ENCODE results near the gene UBAC2.
A peak's percentile ranks its signal among the peaks of the same experiment; 100 is the strongest.
"Not testable (repeated sequence)": the region's sequence is repeated elsewhere in the genome, so short reads cannot be mapped to it uniquely, and the experiment has no call there.

The UBAC2 gene

DNA sequence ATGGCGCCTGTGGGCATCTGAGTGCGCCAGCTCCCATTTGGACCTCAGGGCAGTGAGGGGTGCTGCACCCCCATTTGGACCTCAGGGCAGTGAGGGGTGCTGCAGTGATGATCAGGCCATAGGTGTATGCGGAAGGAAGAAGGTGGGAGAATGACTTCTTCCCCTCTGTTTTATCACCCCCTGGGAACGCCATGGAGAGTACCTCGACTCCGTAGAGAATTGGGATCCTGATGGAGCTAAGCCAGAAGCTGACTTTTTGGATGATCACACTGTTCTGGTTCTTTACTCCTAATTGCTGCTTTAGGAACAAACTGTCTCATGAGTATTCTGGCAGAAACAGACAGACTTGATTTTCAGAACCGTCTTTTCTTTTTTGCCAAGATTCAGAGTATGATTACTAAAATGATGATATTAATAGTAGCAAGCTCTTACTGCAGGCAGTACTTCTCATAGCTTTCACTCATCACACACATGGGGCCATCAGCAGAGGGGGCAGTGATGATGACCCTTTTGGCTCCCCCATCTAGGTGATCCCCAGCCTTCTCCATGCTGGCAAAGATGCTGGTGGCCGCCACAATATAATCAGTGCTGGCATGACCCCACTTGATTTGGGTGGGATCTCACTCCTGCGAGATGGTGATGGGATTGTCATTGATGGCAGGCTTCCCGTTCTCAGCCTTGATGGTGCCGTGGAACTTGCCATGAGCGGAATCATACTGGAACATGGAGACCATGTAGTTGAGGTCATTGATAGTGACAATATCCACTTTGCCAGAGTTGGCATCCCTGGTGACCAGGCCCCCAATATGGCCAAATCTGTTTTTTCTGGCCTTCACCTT is 10.3 kb upstream of the UBAC2 start:
- DNase-seq: no peak

DNA sequence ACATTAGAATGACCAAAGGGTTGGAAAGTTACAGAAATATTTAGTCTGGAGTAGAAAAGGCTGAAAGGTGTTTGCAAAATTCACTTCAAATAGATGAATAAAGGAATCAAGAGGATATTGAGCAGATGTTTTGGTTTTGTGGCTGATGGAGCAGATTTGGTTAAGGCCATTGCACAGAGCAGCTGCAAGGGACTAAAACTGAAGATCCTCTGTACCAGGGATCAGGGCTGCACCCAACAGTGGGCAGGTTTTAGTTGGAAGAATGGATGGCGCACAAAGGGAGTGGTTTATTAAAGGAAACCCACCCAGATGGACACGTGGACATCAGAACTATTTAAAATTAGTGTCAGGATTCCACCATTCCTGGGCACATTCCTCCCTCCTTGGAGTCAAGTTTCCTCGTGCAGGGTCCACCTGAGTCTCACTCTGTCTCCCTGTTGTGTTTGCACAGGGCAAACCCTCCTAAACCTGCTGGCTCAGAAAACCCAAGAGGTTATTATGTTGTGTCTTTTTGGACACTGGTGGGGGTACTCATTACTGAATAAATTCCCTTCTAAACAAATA is 9.2 kb upstream of the UBAC2 start:
- DNase-seq: no peak

DNA sequence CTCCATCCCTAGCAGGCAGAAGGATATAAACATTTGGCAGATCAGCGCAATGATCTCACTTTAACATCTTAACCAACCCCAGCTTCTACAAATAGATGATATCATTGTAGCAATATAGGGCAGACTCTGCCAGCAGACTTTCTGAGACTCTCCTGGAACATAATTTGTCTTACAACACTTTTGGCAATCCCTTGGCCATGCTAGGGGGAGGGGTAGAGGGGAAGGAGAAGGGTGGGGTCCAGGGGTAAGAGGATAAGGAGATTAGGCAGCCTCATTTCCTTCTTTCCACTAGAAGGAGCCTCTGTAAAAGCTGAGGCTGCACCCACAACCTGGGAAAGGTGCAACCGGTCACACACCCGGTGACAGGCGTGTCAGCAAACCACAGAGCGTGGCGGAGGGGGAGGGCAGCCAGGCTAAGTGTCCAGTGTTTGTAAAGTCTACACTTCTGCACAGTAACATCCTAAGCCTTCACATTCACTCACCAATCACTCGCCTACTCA is 8.7 kb upstream of the UBAC2 start:
- DNase-seq: no peak

DNA sequence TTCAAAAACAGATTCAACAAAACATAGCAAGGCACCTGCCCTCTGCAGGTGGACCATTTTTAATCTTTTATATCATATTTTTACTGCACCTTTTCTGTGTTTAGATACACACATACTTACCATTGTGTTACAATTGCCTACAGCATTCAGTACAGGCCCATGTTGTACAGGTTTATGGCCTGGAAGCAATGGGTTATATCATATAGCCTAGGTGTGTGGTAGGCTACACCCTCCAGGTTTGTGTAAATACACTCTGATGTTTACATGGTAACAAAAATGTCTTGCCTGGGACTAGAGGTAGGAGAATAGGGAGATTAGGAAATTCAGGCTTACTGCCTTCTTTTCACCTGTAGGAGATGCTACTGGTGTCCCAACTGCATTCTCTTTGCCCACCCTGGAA is 8.2 kb upstream of the UBAC2 start:
- no peak for DNase-seq

GRCh38 chr13:99193152-99193551 is 7.5 kb upstream of the UBAC2 start:
- DNase-seq: no peak

DNA sequence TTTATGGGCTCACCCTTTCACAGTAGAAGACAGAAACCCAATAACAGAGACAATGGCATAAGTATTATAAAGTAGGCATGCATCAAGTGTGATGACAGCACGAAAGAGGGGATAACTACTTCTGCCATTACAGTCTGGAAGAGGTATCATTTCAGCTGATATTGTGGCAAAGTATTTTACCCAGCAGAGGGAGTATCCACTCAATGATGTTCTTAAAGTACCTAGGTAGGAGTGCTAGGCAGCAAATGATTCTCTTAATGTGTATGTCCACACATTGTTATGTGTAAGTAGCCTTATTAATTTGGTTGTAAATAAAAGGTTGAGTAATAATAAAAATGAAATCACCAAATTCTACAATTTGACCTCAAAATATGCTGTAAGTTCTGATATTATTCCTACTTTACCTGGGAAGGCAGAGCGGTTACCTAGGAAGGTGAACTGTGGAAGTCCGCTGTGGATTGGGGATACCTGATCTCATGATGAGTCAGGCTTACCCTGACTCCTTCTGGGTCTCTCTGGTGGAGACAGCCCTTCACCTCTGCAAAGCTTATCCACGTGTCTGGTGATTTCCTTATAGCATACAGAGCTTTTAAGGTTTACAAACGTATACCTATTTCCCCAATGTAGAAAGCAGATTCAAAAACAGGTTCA is 4.1 kb upstream of the UBAC2 start:
- no peak for DNase-seq

GRCh38 chr13:99197117-99197651 is 3.5 kb upstream of the UBAC2 start:
- no peak for DNase-seq

- no peak for DNase-seq
These were observed 868 bp upstream of the UBAC2 start for GRCh38 chr13:99199541-99200431.

DNA sequence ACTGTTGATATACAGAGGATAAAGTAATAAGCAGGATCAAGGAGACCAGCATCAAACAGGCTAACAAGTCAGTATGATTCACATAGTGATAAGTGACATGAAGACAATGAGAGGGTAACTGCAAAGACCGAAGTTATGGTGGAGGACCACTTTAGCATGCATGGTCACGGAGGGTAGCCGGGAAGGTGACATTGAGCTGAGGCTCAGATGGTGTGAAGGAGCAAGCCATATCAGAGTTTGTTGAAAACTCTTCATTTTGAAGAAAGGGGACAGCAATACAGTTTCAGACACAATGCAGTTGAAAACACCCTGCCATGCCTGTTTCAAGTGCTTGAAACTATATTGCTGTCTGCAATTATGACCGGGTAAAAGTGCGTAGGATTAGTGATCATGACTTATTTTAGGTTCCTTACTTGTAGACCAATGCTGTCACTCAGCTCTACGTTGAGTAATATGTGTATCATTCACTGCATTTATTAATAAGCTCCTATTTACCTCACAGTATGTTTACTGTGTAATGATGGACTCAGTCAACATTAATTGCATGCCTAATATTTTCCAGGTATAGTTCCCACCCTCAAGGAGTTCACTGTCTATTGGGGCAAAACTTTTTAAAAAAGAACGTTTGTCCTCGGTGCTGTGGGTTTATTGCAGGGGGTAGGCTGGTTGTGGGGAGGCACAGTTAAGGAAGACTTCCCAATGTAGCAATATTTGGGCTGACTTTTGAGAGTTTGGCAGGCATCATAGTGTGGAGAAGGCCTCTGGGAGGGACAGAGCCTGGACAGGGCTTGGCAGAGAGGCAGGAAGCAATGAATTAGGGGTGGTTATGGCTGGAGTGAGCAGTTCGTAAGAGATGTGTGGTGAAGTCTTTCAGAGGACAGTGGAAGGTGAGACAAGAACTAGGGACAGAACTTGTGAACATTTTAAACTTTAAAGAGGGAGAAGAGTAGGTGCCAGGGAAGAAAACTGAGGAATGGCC is 3.2 kb downstream of the UBAC2 start:
- no peak for DNase-seq

DNA sequence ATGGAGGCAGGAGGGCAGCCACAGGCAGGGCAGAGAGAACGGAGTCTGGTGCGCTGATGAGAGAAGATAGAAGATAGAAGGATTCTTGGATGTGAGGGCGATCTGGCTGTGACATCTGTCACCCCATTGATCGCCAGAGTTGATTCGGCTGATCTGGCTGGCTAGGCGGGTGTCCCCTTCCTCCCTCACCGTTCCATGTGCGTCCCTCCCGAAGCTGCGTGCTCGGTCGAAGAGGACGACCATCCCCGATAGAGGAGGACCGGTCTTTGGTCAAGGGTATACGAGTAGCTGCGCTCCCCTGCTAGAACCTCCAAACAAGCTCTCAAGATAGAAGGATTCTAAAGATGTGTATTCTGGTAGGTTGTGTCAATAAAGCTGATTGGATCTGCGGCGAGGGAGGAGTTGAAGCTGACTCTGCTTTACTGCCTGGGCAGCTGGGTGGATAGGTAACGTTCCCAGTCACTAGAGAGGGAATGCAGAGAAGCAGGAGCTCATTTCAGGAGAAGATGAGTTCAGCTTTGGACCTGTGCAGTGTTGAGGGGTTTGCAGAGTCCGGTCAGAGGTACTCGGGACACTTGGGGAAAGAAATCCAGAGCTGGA is 5.1 kb downstream of the UBAC2 start:
- DNase-seq: no peak

GRCh38 chr13:99206226-99206625 is 5.6 kb downstream of the UBAC2 start:
- no peak for DNase-seq

DNA sequence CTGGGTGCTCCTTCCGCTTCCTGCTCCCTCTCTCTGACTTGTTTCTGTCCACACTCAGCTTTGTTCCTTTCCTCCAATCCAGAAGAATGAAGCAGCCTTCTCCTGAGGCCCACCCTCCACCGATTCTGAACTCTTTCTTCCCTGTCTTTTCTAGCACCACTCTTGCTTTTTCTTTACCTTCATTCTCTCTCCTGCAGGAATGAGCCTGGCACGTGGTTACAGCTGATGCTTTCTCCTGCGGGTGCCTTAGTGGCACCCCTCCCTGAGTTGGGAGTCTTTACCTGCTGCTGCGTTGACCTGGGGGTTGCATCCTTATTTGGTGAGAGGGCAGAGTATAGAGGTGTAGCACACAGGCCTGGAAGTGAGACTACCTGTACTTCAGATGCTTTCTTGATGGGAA is 6.2 kb downstream of the UBAC2 start:
- no peak for DNase-seq

- no peak for DNase-seq
These were observed 6.9 kb downstream of the UBAC2 start for GRCh38 chr13:99207511-99207910.

DNA sequence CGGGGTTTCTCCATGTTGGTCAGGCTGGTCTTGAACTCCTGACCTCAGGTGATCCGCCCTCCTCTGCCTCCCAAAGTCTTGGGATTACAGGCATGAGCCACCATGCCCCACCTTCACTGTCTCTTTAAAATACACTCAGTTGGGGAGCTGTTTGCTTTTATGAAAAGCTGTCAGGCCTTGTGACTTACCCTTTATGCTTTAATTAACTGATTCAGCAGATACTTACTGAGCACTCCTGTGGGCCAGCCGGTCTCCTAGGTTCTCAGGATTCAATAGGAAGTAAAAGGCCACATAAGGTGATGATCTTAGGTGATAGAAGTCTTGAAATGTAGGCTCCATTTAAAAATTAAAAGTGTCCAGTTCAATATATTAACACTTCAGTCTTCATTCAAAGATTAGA is 7.5 kb downstream of the UBAC2 start:
- no peak for DNase-seq

GRCh38 chr13:99208845-99209527 is 8.3 kb downstream of the UBAC2 start:
- no peak for DNase-seq

DNA sequence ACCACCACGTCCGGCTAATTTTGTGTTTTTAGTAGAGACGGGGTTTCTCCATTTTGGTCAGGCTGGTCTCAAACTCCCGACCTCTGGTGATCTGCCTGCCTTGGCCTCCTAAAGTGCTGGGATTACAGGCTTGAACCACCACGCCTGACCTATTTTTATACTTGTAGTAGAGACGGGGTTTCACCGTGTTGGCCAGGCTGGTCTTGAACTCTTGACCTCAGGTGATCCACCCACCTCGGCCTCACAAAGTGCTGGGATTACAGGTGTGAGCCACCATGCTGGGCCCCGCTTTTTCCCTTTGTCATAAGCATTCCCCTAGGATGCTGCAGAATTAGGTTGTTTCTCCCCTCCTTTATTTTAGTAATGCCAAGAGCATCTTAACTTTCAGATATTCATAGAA is 10.0 kb downstream of the UBAC2 start:
- DNase-seq: not testable (repeated sequence)

- no peak for DNase-seq
These were observed 10.9 kb downstream of the UBAC2 start for GRCh38 chr13:99211421-99212035.

DNA sequence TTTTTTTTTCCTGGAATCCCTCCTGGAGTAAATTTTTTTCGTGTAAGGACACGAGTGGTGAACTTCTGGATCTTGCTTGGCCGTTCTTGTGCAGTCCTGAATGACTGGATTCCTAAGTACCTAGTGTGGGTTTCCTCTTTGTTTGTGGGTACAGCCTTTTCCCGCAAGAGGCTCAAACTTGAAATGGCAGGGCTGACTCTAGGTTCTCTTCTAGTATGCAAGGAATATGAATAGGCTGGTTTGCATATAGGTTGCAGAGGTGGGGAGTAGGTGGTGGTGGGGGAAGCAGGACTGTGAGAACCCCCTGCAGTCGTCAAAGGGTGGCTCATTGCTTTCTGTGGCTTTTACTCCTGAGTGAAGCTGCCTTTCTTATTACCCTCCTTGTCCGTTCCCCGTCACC is 13.6 kb downstream of the UBAC2 start:
- DNase-seq: peak; percentile 80

- no peak for DNase-seq
These were observed 14.1 kb downstream of the UBAC2 start for GRCh38 chr13:99214731-99215130.

Data from stimulated activated CD4-positive, alpha-beta T cell treated with anti-CD3 and anti-CD28 coated beads, Interleukin-15, amount 100 ng/mL, for 24 hours (primary cell).